Glomerular visceral epithelial cell (primary cell): ENCODE results near the gene HIVEP2.
A peak's percentile ranks its signal among the peaks of the same experiment; 100 is the strongest.

Source experiments
- DNase-seq: peaks from one replicate; pipeline ENCODE4 v3.0.0-alpha.2; 2016; ENCODE audit errors: extremely low spot score

The HIVEP2 gene

DNA sequence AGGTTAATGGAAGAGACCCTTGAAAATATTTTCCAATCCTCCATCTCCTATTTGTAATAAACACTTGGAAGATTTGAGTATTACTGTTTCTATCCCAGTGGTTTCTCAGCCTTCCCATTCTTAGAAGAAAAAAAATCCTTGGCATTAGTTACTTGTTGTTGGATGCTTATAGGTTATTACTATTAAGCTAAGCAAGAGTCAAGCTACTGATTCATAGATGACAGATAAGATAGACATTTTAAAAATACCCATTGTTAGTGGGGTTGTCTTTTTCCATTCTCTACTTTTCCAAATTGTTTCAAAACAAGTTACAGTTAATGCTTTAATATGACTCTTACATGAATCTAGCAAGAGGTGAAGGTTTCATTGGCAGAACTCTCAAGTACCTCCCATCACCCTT lies 158.5 kb downstream of the HIVEP2 start:
- DNase-seq: no peak

GRCh38 chr6:142784344-142784743 lies 160.6 kb downstream of the HIVEP2 start:
- DNase-seq: no peak

GRCh38 chr6:142783499-142783898 lies 161.5 kb downstream of the HIVEP2 start:
- DNase-seq: no peak

GRCh38 chr6:142781129-142781528 lies 163.8 kb downstream of the HIVEP2 start:
- no peak for DNase-seq

DNA sequence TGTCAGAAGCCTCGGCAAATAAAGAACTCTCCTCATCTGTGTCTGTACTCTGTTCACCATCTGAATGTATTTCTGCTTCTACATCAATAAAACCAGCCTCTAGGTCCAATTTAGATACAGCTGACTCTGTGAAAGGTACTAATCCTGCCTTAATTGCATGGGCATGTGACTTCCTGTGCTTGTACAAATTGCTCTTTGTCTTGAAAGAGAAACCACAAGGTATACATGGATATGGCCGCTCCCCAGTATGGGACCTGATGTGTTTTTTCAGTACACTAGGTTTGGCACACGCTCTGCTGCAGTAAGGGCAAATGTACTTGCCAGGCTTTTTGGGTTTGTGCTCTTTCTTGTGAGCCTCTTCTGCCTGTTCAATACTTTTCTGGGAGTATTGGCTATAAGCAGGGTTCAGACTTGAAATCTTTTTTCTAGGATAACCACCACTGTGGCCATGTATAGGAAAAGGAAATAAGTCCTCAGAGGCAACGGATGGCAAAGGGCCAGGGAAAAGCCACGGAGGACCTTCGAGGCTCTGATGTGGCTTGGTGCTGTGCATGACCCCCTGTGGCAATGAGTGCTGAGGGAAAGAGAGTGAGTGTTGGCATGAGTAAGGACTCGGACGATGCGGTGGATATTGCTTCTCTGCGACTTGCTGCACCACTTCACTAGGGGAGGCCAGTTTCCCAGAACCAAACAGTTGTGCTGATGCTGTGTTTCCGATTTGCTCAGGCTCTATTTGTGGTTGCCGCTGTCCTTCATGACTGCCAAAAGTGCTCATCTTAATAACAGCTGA lies 170.9 kb downstream of the HIVEP2 start:
- DNase-seq: no peak

- no peak for DNase-seq
Observed at GRCh38 chr6:142773324-142773723, 171.7 kb downstream of the HIVEP2 start.

DNA sequence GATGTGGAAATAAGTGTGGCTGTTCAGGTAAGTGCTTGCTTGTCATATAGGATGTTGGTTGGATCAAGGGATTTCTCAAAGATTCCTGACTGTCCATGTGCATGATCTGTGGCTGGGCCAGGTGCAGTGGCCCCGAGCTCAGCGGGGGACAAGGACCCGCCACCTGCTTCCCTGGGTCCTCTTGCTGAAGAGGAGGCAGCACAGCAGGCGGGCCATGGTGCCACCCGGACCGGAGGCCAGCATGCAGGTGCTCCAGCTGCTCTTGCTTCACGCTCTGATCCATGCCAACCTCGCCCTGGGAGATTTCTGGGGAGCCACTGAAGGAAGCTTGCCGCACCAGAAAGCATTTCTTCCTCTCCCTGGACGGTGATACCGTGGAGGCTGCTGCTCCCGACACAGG lies 173.8 kb downstream of the HIVEP2 start:
- no peak for DNase-seq

DNA sequence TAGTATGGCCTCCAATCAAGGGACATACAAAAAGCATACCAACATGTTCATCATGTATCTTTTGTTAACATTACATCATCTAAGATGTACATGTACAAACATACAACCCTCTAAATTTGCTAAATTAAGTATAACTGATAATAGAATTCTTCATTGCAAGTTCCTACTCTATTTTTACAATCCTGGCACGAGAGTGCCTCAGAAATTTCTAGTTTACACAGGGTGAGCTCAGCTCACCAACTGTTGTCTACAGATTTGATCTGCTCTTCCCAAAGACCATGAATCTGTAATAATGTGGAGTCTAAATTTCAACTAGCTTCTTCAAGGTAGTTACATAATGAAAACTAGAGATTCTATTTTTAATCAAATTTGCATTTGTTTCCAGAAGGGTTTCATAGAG lies 179.7 kb downstream of the HIVEP2 start:
- DNase-seq: no peak

DNA sequence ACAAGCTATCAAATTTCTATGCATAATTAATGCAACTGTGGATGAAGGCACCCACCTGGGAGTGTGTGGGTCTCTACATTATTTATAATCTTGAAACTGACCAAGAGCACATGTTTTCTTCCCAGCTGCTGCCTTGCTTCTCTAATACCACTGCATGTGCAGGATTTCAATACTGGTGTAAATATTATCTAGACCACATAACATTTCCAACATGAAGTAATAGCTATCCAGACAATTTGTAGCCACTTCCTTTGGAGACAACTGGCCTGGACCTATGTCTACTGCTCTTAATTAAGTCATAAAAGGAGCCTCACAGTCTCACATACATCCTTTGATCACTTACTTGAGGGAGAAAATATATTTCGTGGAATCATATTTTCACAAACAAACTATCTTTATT lies 180.7 kb downstream of the HIVEP2 start:
- DNase-seq: peak; percentile 36

- DNase-seq: peak; percentile 62
Observed at GRCh38 chr6:142763205-142763604, 181.8 kb downstream of the HIVEP2 start.

DNA sequence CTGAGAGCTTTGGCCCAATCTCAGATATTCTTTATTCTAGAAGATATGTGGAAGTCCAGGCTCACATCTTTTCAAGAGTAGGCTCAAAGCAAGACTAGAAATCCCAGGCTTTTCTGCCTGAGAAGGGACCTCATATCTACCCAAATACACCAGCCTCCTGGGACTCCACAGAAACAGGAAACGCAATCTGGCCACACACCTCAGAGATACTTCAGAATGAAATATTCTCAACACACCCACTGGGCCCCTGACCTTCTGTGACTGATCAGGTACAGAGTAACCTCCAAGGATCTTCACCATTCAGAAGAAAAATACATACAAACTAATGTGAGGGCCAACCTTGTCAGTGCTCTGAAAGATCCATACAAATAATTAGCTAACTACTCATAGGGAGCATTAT lies 183.2 kb downstream of the HIVEP2 start:
- no peak for DNase-seq

DNA sequence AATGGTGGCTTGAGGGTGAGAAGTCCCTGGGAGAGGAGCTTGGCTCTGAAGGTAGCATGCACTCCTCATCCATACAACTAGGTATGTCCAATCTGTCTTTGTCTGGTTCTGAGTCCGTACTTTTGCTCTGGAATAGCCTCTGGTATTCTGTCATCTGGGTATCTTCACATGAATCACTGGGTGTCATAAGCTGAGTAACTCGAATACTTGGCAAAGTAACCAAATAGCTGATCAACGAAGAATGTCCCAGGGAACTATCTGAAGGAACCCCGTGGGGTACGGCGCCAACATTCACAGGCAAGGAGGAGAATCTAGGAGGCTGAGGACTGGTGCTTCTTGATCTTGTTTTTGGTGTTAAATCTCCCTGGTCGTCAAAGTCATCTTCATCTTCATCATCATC lies 184.8 kb downstream of the HIVEP2 start:
- peak; percentile 28 for DNase-seq

GRCh38 chr6:142758629-142759025 lies 186.3 kb downstream of the HIVEP2 start:
- no peak for DNase-seq

DNA sequence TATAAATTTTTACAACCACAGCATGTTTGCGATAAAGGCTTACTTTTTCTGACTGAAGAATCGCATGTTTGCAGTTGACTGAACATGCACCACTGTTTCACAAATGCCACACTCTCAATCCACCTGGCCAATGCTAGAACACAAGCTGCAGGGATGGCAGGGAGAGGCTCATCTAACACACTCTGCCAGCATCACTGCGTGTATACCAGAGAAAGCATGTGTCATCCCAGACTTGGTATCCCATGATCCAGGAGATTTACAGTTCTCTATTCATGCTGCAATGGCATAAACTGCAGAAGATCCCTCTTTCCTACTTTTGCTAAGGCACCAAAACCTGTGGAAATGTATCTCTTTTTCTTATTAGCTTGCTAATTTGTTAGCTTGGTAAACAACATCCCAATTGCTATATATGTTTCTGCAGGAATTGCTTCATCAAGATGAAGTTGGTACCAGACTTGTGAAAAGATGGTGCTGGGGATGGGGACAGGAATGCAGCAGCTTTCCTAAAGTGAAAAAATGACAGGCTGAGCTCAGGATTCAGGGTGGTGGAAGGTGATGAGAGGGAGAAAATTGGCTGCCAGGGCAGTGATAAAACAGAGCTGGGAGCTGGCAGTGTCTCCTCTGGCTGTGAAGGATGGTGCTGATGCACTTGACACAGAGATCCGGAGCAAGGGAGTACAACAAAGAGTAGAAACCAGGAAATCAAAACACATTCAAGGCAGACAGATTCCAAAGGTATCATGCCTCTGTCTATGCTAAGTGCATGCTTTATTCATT lies 186.9 kb downstream of the HIVEP2 start:
- no peak for DNase-seq

GRCh38 chr6:142756215-142756630 lies 188.8 kb downstream of the HIVEP2 start:
- DNase-seq: peak; percentile 78

DNA sequence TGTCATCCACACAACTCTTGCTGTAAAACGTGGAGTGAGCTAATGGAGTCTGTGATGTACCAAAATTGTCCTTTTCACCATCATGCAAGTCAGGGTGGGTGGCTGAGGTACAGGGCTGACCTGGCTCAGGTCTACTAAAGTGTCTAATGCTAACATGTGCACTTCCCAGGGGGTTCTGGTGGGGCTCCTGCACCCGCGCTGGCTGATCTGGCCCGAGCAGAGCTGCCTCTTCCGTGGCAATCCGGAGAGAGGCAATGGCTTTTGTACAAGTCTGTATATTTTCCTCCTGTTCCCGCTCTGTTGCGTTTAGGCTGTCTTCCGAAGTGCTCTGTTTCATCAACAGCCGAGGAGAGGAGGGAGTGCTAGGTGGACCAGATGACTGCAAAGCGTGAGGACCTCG lies 191.8 kb downstream of the HIVEP2 start:
- no peak for DNase-seq

DNA sequence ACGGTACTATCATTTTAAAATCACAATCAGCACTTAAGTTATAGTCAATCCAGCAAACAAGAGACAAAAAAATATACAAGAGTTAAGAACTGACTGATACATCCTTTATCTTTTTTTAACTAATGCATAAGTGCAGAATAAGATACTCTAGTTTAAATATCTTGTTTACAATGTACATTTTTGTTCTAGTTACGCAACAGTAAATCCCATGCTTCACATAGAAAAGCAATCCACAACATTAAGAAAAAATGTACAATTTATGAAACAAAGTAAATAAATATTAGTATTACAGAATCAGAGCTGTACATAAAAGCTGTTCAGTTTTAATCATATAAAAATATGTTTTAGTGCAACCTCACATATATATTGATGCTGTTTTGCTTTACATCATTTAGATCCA lies 192.6 kb downstream of the HIVEP2 start:
- DNase-seq: no peak

DNA sequence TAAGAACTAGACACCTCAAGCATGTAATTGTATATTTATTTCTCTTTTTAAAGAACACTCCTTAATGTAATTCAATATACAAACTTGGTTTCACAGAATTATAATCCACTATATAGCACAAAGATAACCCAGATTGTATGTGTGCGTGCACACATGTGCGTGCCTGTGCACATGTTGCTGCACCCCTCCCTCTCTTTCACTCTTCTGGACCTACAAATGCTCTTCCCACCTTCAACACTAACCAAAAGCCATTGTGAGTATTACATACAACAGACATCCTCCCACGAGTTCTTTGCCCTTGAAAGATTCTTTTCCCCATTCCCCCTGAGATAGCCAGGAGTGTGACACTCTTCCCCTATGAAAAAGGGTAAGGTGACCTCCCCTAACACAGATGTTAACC lies 193.5 kb downstream of the HIVEP2 start:
- DNase-seq: no peak

- DNase-seq: no peak
Observed at GRCh38 chr6:142750998-142751397, 194.0 kb downstream of the HIVEP2 start.

DNA sequence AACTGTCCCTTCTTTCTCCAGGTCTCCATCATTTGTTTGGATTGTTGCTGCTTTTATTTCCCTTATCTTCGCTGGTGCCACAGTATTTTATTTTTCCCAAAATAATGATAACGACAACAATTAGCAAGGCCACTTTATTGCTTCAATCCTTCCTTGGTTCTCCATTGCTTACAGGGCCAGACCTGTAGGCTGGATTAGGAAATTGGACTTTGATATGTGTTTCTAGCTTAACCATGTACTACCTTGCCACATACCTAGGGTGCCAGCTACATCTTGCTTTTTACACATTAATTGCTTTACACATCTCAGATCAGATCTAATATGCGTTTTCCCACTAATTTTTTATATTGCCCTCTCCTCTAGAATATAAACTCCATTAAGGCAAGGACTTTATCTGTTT lies 195.4 kb downstream of the HIVEP2 start:
- no peak for DNase-seq

- DNase-seq: peak; percentile 32
Observed at GRCh38 chr6:142746524-142746923, 198.5 kb downstream of the HIVEP2 start.

DNA sequence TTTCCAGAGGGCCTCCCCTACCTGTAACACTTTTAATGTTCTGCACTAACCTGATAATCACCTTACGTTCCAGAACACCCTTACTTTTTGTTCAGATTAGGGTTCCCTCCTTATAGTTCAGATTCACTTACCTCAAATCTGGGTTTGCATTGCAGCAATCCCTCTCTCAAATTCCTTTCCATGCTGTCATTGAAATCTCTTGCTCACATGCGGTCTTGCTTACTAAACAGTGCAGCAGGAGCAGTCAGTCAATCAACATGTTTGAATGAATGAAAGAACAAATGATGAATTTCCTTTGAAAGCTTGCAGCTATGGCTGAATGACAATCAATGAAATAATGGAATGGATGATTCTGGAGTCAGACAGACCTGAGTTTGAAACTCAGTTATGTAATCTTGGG lies 200.1 kb downstream of the HIVEP2 start:
- DNase-seq: no peak

DNA sequence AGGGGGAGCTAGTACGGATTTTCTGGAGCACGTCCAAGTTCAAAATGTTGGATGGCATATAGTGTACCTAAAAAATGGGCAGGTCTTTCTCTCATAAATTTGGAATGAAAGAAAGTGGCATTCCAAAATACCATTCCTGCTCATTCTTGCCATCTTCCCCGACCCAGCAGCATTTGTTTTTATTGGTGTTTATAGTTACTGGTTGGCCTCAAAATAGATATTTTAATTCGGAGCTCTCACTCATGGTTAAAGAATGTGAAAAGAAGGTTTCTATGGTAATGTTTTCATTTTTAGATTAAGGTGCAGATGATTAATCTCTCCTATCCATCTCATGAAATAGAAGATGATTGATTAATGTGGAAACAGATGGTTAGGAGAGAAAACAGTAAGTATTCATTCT lies 204.5 kb downstream of the HIVEP2 start:
- no peak for DNase-seq
